Transverse colon (tissue), 4 donors: ENCODE measurements around the gene PCSK7. TPM values are rescaled to one million over a fixed set of nuclear protein-coding genes. Genes with fewer than 3 reads are reported as not detected.
A peak's percentile ranks its signal among the peaks of the same experiment; 100 is the strongest.
"Not testable (repeated sequence)": the region's sequence is repeated elsewhere in the genome, so short reads cannot be mapped to it uniquely, and the experiment has no call there.

Experiments
- DNase-seq: peaks from one replicate; pipeline ENCODE4 v3.0.0-alpha.2; 2019
- H3K27ac ChIP-seq, 4 donors: fragments of 200-600 bp; sonication (generic); 2 replicates each; pipeline ENCODE4 v1.5.1; 2016 to 2018; ENCODE audit warnings: inconsistent platforms in 4 of 4
- H3K27me3 ChIP-seq: fragments of 200-600 bp; sonication (generic); 2 replicates; pipeline ENCODE4 v1.5.1; 2017; ENCODE audit warnings: inconsistent platforms
- H3K36me3 ChIP-seq, 4 donors: fragments of 200-600 bp; sonication (generic); 2 replicates each; pipeline ENCODE4 v1.5.1; 2017 to 2019; ENCODE audit warnings: inconsistent platforms in 4 of 4
- H3K4me1 ChIP-seq, 4 donors: fragments of 200-600 bp; sonication (generic); 2 replicates each; pipeline ENCODE4 v1.5.1; 2017 to 2020; ENCODE audit warnings: inconsistent platforms in 4 of 4
- H3K4me3 ChIP-seq, 4 donors: fragments of 200-600 bp; sonication (generic); 1 replicate in 1 of 4; 2 replicates in 3 of 4; pipeline versions ENCODE4 v1.5.1 to v1.6.1; 2017 to 2019; ENCODE audit warnings: inconsistent platforms in 4 of 4
- H3K9me3 ChIP-seq, 2 donors: fragments of 200-600 bp; sonication (generic); 2 replicates each; pipeline ENCODE4 v1.5.1; 2017 to 2019; ENCODE audit warnings: inconsistent platforms in 2 of 2
- CTCF ChIP-seq, 5 experiments: fragments of 200-600 bp in 3 of 5; fragments of 450-650 bp in 2 of 5; sonication (generic) in 3 of 5; IDR thresholded peaks; 1 replicate in 2 of 5; 2 replicates in 3 of 5; pipeline ENCODE4 v1.5.1; 2016 to 2017; ENCODE audit warnings: antibody characterized with exemption in 5 of 5, inconsistent platforms in 3 of 5, mild to moderate bottlenecking in 2 of 5, moderate library complexity in 1 of 5
- EP300 ChIP-seq: sonication (generic); formaldehyde crosslinking; IDR thresholded peaks from one replicate; pipeline ENCODE4 v1.6.1; 2017; ENCODE audit warnings: antibody characterized with exemption, low read depth
- POLR2A ChIP-seq: fragments of 450-650 bp; IDR thresholded peaks from one replicate; pipeline ENCODE4 v1.6.1; 2016; ENCODE audit warnings: antibody characterized with exemption, mild to moderate bottlenecking, moderate library complexity
- POLR2AphosphoS5 ChIP-seq, 3 donors: sonication (generic); formaldehyde crosslinking; IDR thresholded peaks; one replicate each; pipeline ENCODE4 v1.6.1; 2016; ENCODE audit warnings: antibody characterized with exemption in 3 of 3
- WGBS, 2 donors: methylation state at CpG; one replicate each; pipeline ENCODE4 v1.1.5; 2018; ENCODE audit warnings: low coverage in 1 of 2; 5-methylcytosine and 5-hydroxymethylcytosine counted together
- in situ Hi-C, 4 donors: fragments of 200-750 bp; cut with MboI; loops; one replicate each; pipeline versions ENCODE4 v1.15.0 to v1.15.1; 2017; ENCODE audit warnings: low sequenced_read_pairs in 3 of 4, low pct_ligation_motif_present in 1 of 4, low pct_unique_long_range_greater_than_20kb in 1 of 4
- intact Hi-C: fragments of 100-400 bp; cut with DNase I; formaldehyde crosslinking; loops from one replicate; pipeline ENCODE4 v1.15.1; 2023; ENCODE audit warnings: low total_unique reads
- total RNA-seq, 4 donors: library from RNA; depleted of rRNA; stranded (reverse); fragments of >200 nt; gene quantifications; one replicate each; pipeline ENCODE4 v1.1.0, GENCODE V29; 2016

PCSK7 gene
- total RNA-seq, 4 donors from 2014 or later: 182 to 432 (median 204) TPM

- in situ Hi-C loops: loop anchor here in 1 of 4 donors (5.0 kb wide), 1 partner anchor 43 kb away; no protein-coding TSS in a partner anchor
- no peak for TF ChIP-seq POLR2AphosphoS5 (IDR thresholded peaks at IDR 0.05)
- no peak for TF ChIP-seq CTCF (IDR thresholded peaks at IDR 0.05)
- no peak for TF ChIP-seq EP300
- TF ChIP-seq POLR2A: no peak
- no peaks in the 10 kb centered on the region for H3K9me3 ChIP-seq
- no peak for DNase-seq
- peaks cover 12 to 42% (median 18%) of the 10 kb centered on the region in 4 donors for H3K4me1 ChIP-seq
- WGBS, 2 donors: 75 to 78% methylated on average over 6 to 11 of the region's 11 CpGs
- intact Hi-C loops: loop anchor here (5.0 kb wide), 1 partner anchor 43 kb away; no protein-coding TSS in a partner anchor
- H3K27me3 ChIP-seq: no peaks in the 10 kb centered on the region
- H3K27ac ChIP-seq: peak overlapping the region in 2 of 4 donors; percentile 0 to 59
- H3K36me3 ChIP-seq: peaks cover 0 to 16% (median 3%) of the 10 kb centered on the region in 4 donors
- H3K4me3 ChIP-seq: no peak overlapping the region
These were observed 48.0 kb downstream of the PCSK7 start for GRCh38 chr11:117183724-117184349.

GRCh38 chr11:117183178-117183577, 48.7 kb downstream of the PCSK7 start:
- H3K4me3 ChIP-seq, DNase-seq, H3K9me3 ChIP-seq, H3K27me3 ChIP-seq, H3K27ac ChIP-seq: not testable (repeated sequence)
- intact Hi-C loops: loop anchor here (5.0 kb wide), 1 partner anchor 44 kb away; no protein-coding TSS in a partner anchor
- 82 to 88% methylated on average over 2 to 13 of the region's 13 CpGs for WGBS, 2 donors
- H3K4me1 ChIP-seq: peaks cover 12 to 45% (median 20%) of the 10 kb centered on the region in 4 donors
- in situ Hi-C loops: loop anchor here in 1 of 4 donors (5.0 kb wide), 1 partner anchor 44 kb away; no protein-coding TSS in a partner anchor
- H3K36me3 ChIP-seq: peaks cover 0 to 13% (median 0%) of the 10 kb centered on the region in 4 donors

- WGBS, 2 donors: 94% methylated on average over 10 of the region's 10 CpGs; no CpG with 5 or more reads in 1 of the 2 donors
- intact Hi-C loops: loop anchor here (5.0 kb wide), 1 partner anchor 45 kb away; no protein-coding TSS in a partner anchor
- H3K36me3 ChIP-seq: peaks cover 0 to 7% (median 0%) of the 10 kb centered on the region in 4 donors
These were observed 49.3 kb downstream of the PCSK7 start for GRCh38 chr11:117182551-117182935.

More at GRCh38 chr11:117182551-117182935, 49.3 kb downstream of the PCSK7 start:
- H3K9me3 ChIP-seq: no peaks in the 10 kb centered on the region
- H3K27ac ChIP-seq: no peak overlapping the region
- in situ Hi-C loops: loop anchor here in 1 of 4 donors (5.0 kb wide), 1 partner anchor 45 kb away; no protein-coding TSS in a partner anchor
- DNase-seq: no peak
- no peaks in the 10 kb centered on the region for H3K27me3 ChIP-seq
- peaks cover 12 to 47% (median 26%) of the 10 kb centered on the region in 4 donors for H3K4me1 ChIP-seq
- H3K4me3 ChIP-seq: no peak overlapping the region
- no peak for TF ChIP-seq EP300
- TF ChIP-seq POLR2AphosphoS5 (IDR thresholded peaks at IDR 0.05): no peak
- no peak for TF ChIP-seq POLR2A
- no peak for TF ChIP-seq CTCF (IDR thresholded peaks at IDR 0.05)
